Measurements from ENCODE around the gene LAMTOR1. TPM values are rescaled to one million over a fixed set of nuclear protein-coding genes. Genes with fewer than 3 reads are reported as not detected.

The LAMTOR1 gene
- polyA plus RNA-seq, 1 donor = 78.6 TPM

DNA sequence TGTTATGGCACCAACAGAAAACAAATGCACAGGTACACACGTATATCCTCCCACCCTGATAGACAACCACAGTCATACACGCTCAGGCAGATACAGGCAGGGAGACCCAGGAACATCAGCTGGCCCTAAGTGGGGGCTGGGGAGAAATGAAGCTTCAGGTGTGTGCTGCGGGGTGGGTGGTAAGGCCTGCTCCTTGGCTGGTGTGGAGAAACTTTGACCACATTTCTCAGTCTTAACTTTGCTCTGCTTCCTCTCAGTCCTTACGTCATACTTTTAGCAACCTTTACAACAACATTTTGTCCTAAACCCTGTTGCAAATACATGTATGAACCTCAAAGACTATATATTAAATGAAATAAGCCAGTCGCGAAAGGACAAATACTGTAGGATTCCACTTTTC lies 16.1 kb upstream of the LAMTOR1 start:
- DNase-seq (ENCODE audit: low read depth) = no peak

DNA sequence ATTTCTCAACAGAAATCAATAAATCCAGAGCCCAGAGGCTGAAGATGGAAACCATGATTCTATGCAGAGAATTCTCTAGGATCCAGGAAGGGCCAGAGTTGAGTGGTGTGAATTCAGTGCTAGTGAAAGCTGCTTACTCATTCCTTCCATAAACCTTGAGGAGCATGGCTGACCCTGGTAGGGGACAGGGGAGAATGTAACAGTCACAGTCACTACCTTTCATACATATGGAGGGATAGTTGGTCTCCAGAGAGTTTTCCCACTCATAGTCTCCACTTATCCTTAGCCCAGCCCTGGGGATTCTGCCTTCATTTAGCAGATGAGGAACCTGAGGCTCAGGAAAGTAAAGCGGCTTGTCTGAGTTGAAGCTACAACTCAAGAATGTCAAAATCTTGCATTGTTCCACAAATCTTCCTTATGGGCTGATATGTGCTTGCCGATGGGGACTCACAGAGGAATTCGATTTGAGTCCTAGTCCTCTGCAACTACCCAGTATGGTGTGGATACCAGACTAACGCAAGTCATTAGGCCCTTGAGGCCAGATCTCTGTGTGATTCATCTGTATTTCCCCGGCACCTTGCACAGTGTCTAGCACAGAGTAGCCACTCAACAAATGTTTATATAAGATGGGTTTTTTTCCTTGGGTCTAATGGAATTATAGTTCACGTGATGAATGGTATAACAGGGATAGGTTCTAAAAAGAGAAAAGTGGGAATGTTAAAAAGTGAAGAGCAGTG lies 13.1 kb upstream of the LAMTOR1 start:
- no peak for DNase-seq (ENCODE audit: low read depth)

DNA sequence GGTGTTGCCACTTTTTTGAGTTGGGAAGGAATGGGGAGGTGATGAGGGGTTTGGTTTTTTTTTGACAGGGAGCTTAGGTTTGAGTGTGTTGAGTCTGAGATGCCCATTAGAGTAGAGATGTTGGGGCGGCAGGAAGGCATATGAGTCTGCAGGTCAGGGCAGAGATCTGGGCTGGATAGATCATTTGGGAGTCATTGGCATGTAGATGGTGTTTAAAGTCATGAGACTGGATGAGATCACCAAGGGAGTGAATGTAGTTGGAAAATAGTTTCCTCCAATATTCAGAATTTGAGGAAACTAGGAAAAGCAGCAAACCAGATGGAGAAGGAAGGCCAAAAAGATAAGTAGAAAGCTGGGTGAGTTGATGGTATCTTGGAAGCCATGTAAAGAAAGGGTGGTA lies 11.5 kb upstream of the LAMTOR1 start:
- no peak for DNase-seq (ENCODE audit: low read depth)

GRCh38 chr11:72112978-72113808 lies 10.1 kb upstream of the LAMTOR1 start:
- no peak for DNase-seq (ENCODE audit: low read depth)

DNA sequence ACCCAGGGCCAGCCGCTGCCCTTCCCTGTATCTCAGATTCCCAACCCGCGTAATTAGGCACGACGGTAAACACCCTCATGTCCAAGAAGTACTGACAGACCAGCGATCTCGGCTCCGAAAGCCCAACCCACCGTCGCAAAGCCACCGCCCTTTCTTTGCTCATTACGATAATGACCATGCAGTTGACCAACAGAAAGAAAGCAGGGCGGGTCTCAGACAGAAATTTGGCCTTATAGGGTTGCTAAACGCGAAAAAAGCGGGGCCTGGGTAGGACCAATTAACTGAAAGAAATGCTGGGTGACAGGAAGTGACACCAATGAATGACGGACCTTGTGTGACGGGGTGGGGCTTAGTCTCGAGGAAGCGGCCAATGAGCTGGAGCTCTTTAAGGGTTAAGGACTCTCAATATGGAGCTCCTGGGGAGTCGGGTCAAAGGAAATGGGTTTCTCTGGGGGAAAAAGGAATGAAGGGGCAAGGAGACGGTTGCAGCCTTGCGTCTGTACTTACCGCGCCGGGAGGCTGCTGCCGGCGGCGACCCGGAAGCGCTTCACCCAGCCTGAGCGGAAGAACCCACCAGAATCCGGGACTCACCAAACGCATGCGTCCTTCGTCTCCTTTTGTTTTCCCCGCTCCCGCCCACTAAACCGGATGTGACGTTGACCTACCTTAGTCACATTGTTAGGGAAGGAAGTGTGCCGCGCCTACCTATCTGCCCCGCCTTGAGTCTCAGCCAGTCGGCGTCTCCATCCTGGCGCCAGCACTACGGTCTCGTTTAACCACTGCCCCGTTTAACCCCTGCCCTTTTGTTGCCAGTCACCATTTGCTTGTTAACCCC lies 9.3 kb upstream of the LAMTOR1 start, which contains the start of gene ANAPC15:
TSS of gene ANAPC15 (minus strand) at position 553 of the 835 bp plus-strand sequence. CDS start 1,419 bp downstream, outside the sequence.
- DNase-seq (ENCODE audit: low read depth) = peak; percentile 99

DNA sequence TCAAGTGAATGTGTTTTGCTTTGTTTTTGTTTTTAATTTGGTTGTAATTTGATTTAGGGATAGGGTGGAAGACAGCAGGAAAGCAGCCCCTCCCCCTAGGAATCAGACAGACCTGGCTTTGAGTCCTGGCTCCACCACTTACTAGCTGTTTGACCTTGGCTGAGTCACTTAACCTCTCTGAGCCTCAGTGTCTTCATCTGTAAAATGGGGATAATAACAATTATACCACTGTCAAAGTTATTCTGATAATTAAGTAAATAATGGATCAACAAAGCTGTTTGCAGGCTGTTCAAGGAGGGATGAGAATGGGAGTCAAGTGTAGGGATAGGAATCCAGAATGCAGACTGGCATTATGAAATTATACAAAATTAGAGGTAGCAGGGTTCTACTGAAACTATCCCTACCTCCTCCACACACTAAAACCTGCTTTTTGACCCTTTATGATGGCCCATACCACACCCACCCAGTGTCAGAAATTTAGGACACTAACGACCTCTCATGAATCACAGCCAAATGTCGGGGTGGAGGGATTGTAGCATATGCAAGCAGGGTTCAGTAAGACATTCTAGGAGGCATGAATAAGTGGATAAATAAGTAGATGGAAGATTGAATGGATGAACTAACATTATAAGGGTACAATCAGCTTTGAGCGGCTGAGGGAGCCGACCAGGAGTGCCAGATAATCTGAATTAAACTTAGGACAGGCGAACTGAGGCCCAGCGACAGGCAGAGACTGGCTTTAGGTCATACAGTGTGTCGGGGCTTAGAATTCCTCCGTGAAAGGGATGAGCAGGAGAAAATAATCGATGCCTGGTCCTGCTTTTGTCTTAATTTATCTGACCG lies 8.4 kb upstream of the LAMTOR1 start:
- peak; percentile 6 for DNase-seq (ENCODE audit: low read depth)

DNA sequence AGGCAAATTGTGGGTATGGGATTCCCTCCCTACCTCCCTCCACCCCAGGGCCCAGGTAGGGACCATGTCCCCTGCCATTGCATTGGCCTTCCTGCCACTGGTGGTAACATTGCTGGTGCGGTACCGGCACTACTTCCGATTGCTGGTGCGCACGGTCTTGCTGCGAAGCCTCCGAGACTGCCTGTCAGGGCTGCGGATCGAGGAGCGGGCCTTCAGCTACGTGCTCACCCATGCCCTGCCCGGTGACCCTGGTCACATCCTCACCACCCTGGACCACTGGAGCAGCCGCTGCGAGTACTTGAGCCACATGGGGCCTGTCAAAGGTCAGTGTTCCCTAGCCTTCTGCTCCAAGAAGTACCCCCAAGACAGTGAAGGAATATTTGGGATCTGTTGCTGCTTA lies 2.8 kb upstream of the LAMTOR1 start, which contains the start of gene TOMT:
TSS of gene TOMT (plus strand) at position 37 of the 400 bp plus-strand sequence. CDS start at position 65, 28 bp downstream.
- no peak for DNase-seq (ENCODE audit: low read depth)

- no peak for DNase-seq (ENCODE audit: low read depth)
Observed at GRCh38 chr11:72103754-72104167, 664 bp upstream of the LAMTOR1 start.

DNA sequence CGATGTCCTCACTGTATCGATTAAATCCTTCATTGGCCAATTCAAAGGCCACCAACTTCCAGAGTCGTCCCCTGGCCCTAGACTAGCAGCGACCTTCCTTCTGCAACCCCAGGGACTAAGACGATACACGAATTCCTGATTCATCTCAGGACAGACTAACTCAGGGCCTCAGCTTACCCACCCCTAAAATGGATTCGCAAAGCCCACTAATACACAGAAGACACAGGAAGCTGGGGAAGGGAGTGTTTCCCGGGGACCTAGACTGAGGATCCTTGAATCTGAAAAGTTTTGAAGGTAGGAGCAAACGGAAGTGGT lies 509 bp downstream of the LAMTOR1 start:
- no peak for DNase-seq (ENCODE audit: low read depth)

DNA sequence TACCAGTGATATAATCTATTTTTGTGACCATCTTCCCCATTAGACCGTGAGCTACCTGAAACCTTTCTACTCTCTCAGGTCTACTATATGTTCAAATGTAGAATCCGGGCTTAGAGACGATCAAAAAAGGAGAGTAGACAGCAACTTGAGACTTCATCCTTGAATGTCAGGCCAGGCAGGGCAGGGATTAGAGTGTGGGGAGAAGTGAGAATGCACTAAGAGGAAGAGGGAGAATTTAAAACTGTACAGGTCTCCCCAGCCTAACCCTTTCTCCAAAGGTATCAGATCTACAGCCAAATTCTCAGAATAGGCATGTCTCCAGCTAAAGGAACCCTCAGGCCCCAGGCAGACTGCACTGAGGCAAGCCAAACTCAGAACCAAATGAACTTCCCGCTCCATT lies 935 bp downstream of the LAMTOR1 start:
- DNase-seq (ENCODE audit: low read depth) = no peak

DNA sequence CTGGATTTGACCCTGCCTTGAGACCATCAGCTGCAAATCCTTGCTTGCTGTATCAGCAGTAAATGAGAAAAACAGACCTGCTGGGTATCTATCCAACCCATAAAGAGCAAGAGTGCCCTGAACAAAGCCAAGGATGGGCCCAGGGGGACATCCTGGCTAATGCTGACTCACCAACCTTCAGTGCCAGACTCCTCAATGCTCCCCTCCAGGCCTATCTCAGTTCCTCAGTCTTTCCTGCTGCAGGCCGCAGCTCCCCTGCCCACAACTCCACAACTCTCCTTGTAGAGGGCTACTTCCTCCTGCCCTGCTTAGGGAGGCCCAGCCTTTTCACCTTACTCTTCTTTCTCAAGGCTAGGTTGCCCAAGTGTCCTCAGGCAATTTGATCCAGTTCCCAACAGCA lies 2.6 kb downstream of the LAMTOR1 start:
- no peak for DNase-seq (ENCODE audit: low read depth)

DNA sequence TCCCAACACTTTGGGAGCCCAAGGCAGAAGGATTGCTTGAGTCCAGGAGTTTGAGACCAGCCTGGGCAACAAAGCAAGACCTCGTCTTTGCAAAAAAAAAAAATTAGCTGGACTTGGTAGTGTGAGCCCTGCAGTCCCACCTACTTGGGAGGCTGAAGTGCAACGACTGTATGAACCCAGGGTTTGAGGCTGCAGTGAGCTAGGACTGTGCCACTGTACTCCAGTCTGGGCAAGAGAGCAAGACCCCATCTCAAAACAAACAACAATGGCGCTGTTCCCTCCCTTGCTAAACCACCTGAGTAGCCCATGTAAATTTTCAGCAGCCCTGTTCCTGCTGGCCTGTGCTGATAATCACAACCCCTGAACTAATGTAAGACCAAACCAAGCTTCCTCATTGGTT lies 3.1 kb downstream of the LAMTOR1 start:
- no peak for DNase-seq (ENCODE audit: low read depth)

GRCh38 chr11:72098741-72099140 lies 4.4 kb downstream of the LAMTOR1 start:
- DNase-seq (ENCODE audit: low read depth) = no peak

GRCh38 chr11:72091292-72091691 lies 11.8 kb downstream of the LAMTOR1 start:
- DNase-seq (ENCODE audit: low read depth) = no peak

- no peak for DNase-seq (ENCODE audit: low read depth)
Observed at GRCh38 chr11:72088076-72088808, 14.9 kb downstream of the LAMTOR1 start.

DNA sequence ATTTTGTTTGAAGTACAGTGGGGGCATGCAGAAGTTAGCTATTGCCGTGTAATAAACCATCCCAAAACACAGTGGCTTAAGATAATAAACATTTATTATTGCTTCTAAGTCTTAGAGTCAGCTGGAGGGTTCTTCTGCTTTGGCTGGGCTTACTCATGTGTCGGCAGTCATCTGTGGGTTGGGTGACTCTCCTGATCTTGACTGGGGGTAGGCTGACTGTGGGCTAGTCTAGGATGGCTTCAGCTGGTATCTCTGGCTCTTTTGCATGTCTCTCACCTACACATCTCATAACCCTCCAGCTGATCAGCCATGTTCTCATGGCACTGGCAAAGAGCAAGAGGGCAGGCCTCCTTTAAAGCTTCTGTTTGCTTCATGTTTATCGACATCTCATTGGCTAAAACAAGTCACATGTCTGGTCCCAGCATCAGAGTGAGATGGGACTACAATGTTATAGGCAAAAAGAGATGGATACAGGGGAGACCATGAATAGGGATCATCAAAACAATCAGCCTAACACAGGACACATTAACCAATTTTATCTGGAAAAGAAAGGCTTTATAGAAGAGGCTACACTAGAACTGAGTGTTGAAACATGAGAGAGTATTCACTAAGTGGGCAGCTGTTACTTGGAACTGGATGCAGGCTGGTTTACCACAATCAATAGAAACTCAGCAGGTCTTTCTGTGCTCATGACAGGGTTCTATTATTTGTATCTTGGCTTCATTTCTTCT lies 17.3 kb downstream of the LAMTOR1 start:
- DNase-seq (ENCODE audit: low read depth) = no peak

GRCh38 chr11:72084965-72085364 lies 18.1 kb downstream of the LAMTOR1 start:
- DNase-seq (ENCODE audit: low read depth) = no peak

- DNase-seq (ENCODE audit: low read depth) = no peak
Observed at GRCh38 chr11:72084076-72084475, 19.0 kb downstream of the LAMTOR1 start.

DNA sequence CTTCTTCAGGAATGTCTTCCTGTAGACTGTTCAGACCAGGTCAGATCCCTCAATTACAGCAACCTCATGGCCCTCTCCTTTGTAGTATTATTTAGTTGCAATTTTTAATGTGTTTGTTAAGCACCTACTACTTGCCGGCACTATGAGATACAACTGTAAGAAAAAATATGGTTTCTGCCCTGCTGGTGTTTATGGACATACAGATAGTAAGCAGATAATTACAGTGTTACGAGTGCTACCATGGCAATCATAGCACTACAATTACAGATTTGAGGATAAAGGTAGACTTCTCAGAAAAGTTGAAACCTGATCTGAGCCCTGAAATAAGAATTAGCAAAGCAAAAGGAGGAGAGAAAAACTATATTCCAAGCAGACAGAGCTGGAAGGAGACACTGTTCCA lies 19.7 kb downstream of the LAMTOR1 start:
- DNase-seq (ENCODE audit: low read depth) = no peak

All from forelimb muscle (tissue), 1 donor.